GM23338 (cell line): ENCODE results near the gene FGFRL1. TPM values are rescaled to one million over a fixed set of nuclear protein-coding genes. Genes with fewer than 3 reads are reported as not detected.

Experiments
- ATAC-seq: fragments of 200-7000 bp; cut with Tn5 transposase; 3 replicates; pipeline ENCODE4 v1.9.1; 2020
- DNase-seq: peaks from one replicate; pipeline ENCODE4 v3.0.0-alpha.2; 2015; ENCODE audit warnings: low spot score
- H2AFZ ChIP-seq: fragments of 200-600 bp; sonication (generic); 2 replicates; pipeline ENCODE4 v1.8.0; 2016; ENCODE audit warnings: antibody characterized with exemption, mild to moderate bottlenecking, moderate library complexity
- H3F3A ChIP-seq: fragments of 200-600 bp; sonication (generic); replicated peaks from 2 replicates; pipeline ENCODE4 v1.8.0; 2017; ENCODE audit warnings: antibody characterized with exemption, mixed run types, low read depth
- H3K27ac ChIP-seq: fragments of 200-600 bp; sonication (generic); 2 replicates; pipeline ENCODE4 v1.6.1; 2016; ENCODE audit warnings: low read depth
- H3K27me3 ChIP-seq: fragments of 200-600 bp; sonication (generic); 2 replicates; pipeline ENCODE4 v1.8.0; 2016; ENCODE audit warnings: mild to moderate bottlenecking, mixed run types, moderate library complexity; ENCODE audit not compliant: insufficient read depth
- H3K36me3 ChIP-seq: fragments of 200-600 bp; sonication (generic); 2 replicates; pipeline ENCODE4 v1.8.0; 2016; ENCODE audit warnings: mild to moderate bottlenecking; ENCODE audit not compliant: insufficient read depth
- H3K4me1 ChIP-seq: fragments of 200-600 bp; sonication (generic); 2 replicates; pipeline ENCODE4 v1.8.0; 2016; ENCODE audit warnings: mild to moderate bottlenecking, moderate library complexity; ENCODE audit not compliant: insufficient read depth
- H3K4me2 ChIP-seq: fragments of 200-600 bp; sonication (generic); 2 replicates; pipeline ENCODE4 v1.7.1; 2017; ENCODE audit warnings: mixed run types
- H3K4me3 ChIP-seq: fragments of 200-600 bp; sonication (generic); 2 replicates; pipeline ENCODE4 v1.6.1; 2016; ENCODE audit warnings: mixed run types
- H3K79me2 ChIP-seq: fragments of 200-600 bp; sonication (generic); replicated peaks from 2 replicates; pipeline ENCODE4 v1.8.0; 2017; ENCODE audit warnings: mild to moderate bottlenecking; ENCODE audit not compliant: insufficient read depth
- H3K9me2 ChIP-seq: fragments of 200-600 bp; sonication (generic); 2 replicates; pipeline ENCODE4 v1.8.0; 2017; ENCODE audit not compliant: insufficient read depth
- H4K20me1 ChIP-seq: fragments of 200-600 bp; sonication (generic); replicated peaks from 2 replicates; pipeline ENCODE4 v1.8.0; 2017; ENCODE audit warnings: mild to moderate bottlenecking; ENCODE audit not compliant: insufficient read depth
- H3K27ac Mint-ChIP-seq: 2 replicates; pipeline ENCODE4 v1.8.0; 2020; ENCODE audit warnings: inconsistent platforms, mild to moderate bottlenecking, moderate library complexity, mixed read lengths
- H3K27me3 Mint-ChIP-seq: 3 replicates; pipeline ENCODE4 v1.8.0; 2022; ENCODE audit warnings: low read depth, mild to moderate bottlenecking, moderate library complexity, mixed read lengths, inconsistent platforms; ENCODE audit not compliant: insufficient read depth, poor library complexity
- H3K36me3 Mint-ChIP-seq: 3 replicates; pipeline ENCODE4 v1.8.0; 2021; ENCODE audit warnings: low read depth, mild to moderate bottlenecking, inconsistent platforms, moderate library complexity, mixed read lengths
- H3K4me1 Mint-ChIP-seq: 3 replicates; pipeline ENCODE4 v1.8.0; 2020; ENCODE audit warnings: mild to moderate bottlenecking, inconsistent platforms, mixed read lengths
- H3K4me3 Mint-ChIP-seq: 3 replicates; pipeline ENCODE4 v1.8.0; 2021; ENCODE audit warnings: moderate library complexity, mild to moderate bottlenecking, inconsistent platforms, mixed read lengths
- H3K9me3 Mint-ChIP-seq: 3 replicates; pipeline ENCODE4 v1.8.0; 2020; ENCODE audit warnings: moderate library complexity, mild to moderate bottlenecking, inconsistent platforms, mixed read lengths
- CREB1 ChIP-seq: fragments of 250-450 bp; sonication (Bioruptor Pico); IDR thresholded peaks from 2 replicates; pipeline ENCODE4 v1.5.0; 2020; ENCODE audit warnings: low read depth, mild to moderate bottlenecking, moderate library complexity
- CTCF ChIP-seq, 2 experiments: fragments of 200-600 bp in 1 of 2; sonication (generic) in 1 of 2; conservative IDR thresholded peaks; 2 replicates each; pipeline versions ENCODE4 v1.5.1 to v1.6.1; 2016 to 2017; ENCODE audit warnings: antibody characterized with exemption in 2 of 2, low read depth in 2 of 2, mild to moderate bottlenecking in 2 of 2, moderate library complexity in 1 of 2
- EZH2 ChIP-seq: fragments of 200-600 bp; sonication (generic); IDR thresholded peaks from one replicate; pipeline ENCODE4 v1.8.0; 2017; ENCODE audit warnings: antibody characterized with exemption, mild to moderate bottlenecking, low read depth; ENCODE audit not compliant: unreplicated experiment
- EZH2phosphoT487 ChIP-seq: fragments of 200-600 bp; sonication (generic); IDR thresholded peaks from one replicate; pipeline ENCODE4 v1.8.1; 2018; ENCODE audit warnings: antibody characterized with exemption; ENCODE audit not compliant: unreplicated experiment
- NANOG ChIP-seq: IDR thresholded peaks from 2 replicates; pipeline ENCODE4 v1.6.1; 2016; ENCODE audit warnings: antibody characterized with exemption, borderline replicate concordance
- ZNF114 ChIP-seq: fragments of 250-450 bp; sonication (Bioruptor Pico); IDR thresholded peaks from 2 replicates; pipeline ENCODE4 v1.5.0; 2020; ENCODE audit warnings: mild to moderate bottlenecking, moderate library complexity
- ZNF331 ChIP-seq: fragments of 250-450 bp; sonication (Bioruptor Pico); IDR thresholded peaks from 2 replicates; pipeline ENCODE4 v1.5.0; 2020; ENCODE audit warnings: low read depth, mild to moderate bottlenecking, moderate library complexity
- ZNF462 ChIP-seq: fragments of 250-450 bp; sonication (Bioruptor Pico); IDR thresholded peaks from 2 replicates; pipeline ENCODE4 v1.5.0; 2020; ENCODE audit warnings: mild to moderate bottlenecking, moderate library complexity
- polyA plus RNA-seq: library from polyadenylated mRNA; unstranded; fragments of >200 nt; fragmentation: Nextera tagmentation; extraction: Ambion mirVana; gene quantifications from 2 replicates; pipeline ENCODE4 v1.2.1, GENCODE V29; 2016
- total RNA-seq: library from RNA; depleted of rRNA; stranded (reverse); fragments of >200 nt; shearing (Covaris generic); gene quantifications from 2 replicates; pipeline ENCODE4 v1.2.3, GENCODE V29; 2014
- TF ChIP-seq, protein P1 (sequence below): IDR thresholded peaks from 2 replicates; pipeline ENCODE4 v1.6.1; 2016; ENCODE audit warnings: antibody characterized with exemption

FGFRL1 gene
- total and polyA plus RNA-seq, 2 experiments from 2014 or later: 7.0 to 35.8 TPM

- ATAC-seq (no peak), DNase-seq (no peak)
- Histone ChIP-seq H3K4me1 (no peaks in the 10 kb centered on the region), H3K4me2 (no peak overlapping the region), H2AFZ (no peak overlapping the region), H3K79me2 (no peaks in the 10 kb centered on the region), H3K27me3 (no peaks in the 10 kb centered on the region), H3K9me2 (no peaks in the 10 kb centered on the region), H3K4me3 (no peak overlapping the region), H3K27ac (no peak overlapping the region), H3F3A (no peaks in the 10 kb centered on the region), H4K20me1 (no peaks in the 10 kb centered on the region), H3K36me3 (no peaks in the 10 kb centered on the region; the same call in 1 of the 2 replicates)
- Mint-ChIP-seq H3K27me3 (peaks cover 8% of the 10 kb centered on the region), H3K36me3 (peaks cover 13% of the 10 kb centered on the region), H3K27ac (no peak overlapping the region), H3K4me3 (no peak overlapping the region), H3K4me1 (peaks cover 4% of the 10 kb centered on the region; the same call in 1 of the 3 replicates), H3K9me3 (no peaks in the 10 kb centered on the region; the same call in 2 of the 3 replicates)
- TF ChIP-seq, protein P1, sequence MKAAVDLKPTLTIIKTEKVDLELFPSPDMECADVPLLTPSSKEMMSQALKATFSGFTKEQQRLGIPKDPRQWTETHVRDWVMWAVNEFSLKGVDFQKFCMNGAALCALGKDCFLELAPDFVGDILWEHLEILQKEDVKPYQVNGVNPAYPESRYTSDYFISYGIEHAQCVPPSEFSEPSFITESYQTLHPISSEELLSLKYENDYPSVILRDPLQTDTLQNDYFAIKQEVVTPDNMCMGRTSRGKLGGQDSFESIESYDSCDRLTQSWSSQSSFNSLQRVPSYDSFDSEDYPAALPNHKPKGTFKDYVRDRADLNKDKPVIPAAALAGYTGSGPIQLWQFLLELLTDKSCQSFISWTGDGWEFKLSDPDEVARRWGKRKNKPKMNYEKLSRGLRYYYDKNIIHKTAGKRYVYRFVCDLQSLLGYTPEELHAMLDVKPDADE: no peak
- TF ChIP-seq CREB1 (CRISPR knock-in tag) (no peak), ZNF331 (no peak)
These were observed 17.3 kb downstream of the FGFRL1 start for GRCh38 chr4:1028574-1029220.

DNA sequence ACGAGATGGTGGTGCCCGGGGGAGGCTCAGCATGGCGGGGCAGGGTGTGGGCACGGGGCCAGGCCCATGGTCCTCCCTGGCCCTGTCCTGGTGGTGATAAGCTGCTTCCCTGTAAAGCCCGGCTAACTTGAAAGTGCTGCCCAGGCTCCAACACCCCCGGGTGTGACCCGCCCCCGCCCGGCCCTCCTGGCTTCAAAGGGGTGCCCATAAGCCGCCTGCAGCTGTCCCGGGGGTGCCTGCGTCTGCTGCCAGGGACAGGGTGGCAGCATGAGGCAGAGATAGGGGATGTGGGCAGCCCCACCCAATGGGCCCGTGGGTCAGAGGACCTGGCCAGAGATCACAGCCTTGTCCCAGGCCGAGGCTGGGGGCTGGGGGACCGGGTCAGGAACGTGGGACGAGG is 18.1 kb downstream of the FGFRL1 start:
- no peaks in the 10 kb centered on the region; the same call in 2 of the 3 replicates for H3K9me3 Mint-ChIP-seq
- Histone ChIP-seq H3K4me3 (no peak overlapping the region), H3K9me2 (no peaks in the 10 kb centered on the region), H3F3A (no peaks in the 10 kb centered on the region), H3K27me3 (no peaks in the 10 kb centered on the region), H3K36me3 (no peaks in the 10 kb centered on the region; the same call in 1 of the 2 replicates), H2AFZ (no peak overlapping the region), H3K27ac (no peak overlapping the region), H3K4me2 (no peak overlapping the region), H4K20me1 (no peaks in the 10 kb centered on the region), H3K79me2 (no peaks in the 10 kb centered on the region), H3K4me1 (no peaks in the 10 kb centered on the region)
- peaks cover 4% of the 10 kb centered on the region; the same call in 1 of the 3 replicates for H3K4me1 Mint-ChIP-seq
- H3K27me3 Mint-ChIP-seq: peaks cover 8% of the 10 kb centered on the region
- no peak overlapping the region for H3K4me3 Mint-ChIP-seq
- peaks cover 13% of the 10 kb centered on the region for H3K36me3 Mint-ChIP-seq
- ATAC-seq: no peak
- no peak for DNase-seq
- H3K27ac Mint-ChIP-seq: no peak overlapping the region
- TF ChIP-seq CTCF (conservative IDR thresholded peaks at IDR 0.05; ENCODE audit: low read depth in 2 of 2): no peak
- no peak for TF ChIP-seq NANOG
- TF ChIP-seq EZH2: no peak
- TF ChIP-seq, protein P1: no peak
- TF ChIP-seq ZNF114 (CRISPR knock-in tag): no peak
- TF ChIP-seq ZNF462 (CRISPR knock-in tag): no peak
- TF ChIP-seq EZH2phosphoT487: no peak
- TF ChIP-seq ZNF331: no peak
